GM18505 (cell line): ENCODE results near the gene UGGT1.
"Not testable (repeated sequence)": the region's sequence is repeated elsewhere in the genome, so short reads cannot be mapped to it uniquely, and the experiment has no call there.

ENCODE experiments used
- ATAC-seq: cut with Tn5 transposase; IDR thresholded peaks from one replicate; pipeline ENCODE4 v1.9.1; 2021; ENCODE audit not compliant: unreplicated experiment
- POLR2A ChIP-seq: IDR thresholded peaks from 4 replicates; pipeline ENCODE4 v1.6.1; 2011; ENCODE audit warnings: borderline replicate concordance; ENCODE audit not compliant: insufficient read depth, insufficient read length; ENCODE audit errors: extremely low read depth

The UGGT1 gene

DNA sequence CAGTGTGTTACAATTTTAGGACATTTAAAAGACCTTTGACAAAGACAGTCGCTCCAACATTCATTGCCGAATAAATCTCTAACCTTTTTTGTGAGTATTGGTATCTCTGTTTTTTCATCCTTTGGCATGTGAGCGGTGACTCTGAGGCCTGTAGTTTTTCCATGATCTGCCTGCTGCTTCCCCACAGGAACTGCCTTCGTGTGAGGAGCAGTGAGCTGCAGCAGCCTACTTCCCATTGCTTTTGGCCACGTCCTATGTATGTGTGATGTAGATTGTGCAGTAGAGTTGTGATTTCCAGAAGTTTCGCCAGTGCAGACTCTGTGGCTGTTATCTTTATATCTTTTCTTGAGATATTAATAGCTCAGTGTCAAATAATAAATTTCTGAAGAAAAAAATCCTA lies 79.8 kb downstream of the UGGT1 start:
- no peak for TF ChIP-seq POLR2A
- no peak for ATAC-seq

DNA sequence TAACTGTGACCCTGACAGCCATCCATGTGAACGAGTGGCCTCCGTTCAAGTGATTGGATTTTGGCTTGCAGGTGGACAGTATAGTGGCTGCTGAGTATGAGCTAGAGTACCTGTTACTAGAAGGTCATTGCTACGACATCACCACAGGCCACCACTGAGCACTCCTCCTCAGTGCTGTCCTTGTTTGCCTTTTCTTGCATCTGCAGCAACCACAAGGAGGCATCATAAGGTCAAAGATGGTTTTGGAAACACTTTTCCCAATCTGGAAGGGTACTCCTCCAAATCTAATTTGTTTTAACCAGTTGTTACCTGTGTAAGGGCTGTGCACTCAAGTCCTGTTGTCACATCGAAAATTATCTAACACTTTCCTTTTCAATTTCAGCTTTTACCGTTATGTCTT lies 81.2 kb downstream of the UGGT1 start:
- no peak for TF ChIP-seq POLR2A
- ATAC-seq = no peak

DNA sequence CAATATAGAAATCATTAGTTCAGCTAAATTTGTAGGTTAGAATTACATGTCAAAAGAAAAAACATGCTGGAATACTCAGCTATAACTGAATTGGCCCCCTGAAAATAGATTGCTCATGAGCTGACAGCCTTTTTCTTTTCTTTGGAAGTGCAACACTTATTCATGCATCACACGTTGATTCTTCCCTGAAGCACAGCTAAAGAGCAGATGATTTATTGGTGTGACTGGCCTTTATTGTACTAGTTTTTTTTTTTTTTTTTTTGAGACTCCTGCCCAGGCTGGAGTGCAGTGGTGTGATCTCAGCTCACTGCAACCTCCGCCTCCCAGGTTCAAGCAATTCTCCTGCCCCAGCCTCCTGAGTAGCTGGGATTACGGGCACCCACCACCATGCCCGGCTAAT lies 83.1 kb downstream of the UGGT1 start:
- not testable (repeated sequence) for ATAC-seq

DNA sequence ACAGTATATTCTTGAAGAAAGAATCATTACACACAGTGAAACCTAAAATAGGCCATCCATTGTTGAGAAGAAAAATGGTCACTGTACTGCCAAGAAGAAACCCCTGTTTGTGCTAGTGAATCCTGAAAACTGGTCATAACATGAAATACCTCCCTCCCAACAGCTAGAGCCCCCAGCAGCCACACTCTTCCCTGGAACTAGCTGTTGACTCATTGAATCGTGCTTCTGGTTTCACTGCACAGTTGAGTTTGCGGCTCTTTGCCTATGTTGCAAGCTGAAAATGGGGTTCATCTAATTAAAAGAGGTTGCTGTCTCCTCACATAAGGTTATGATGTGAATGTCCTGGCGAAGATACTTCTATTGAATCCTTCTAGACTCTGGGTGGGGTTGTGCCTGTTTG lies 86.3 kb downstream of the UGGT1 start:
- TF ChIP-seq POLR2A = no peak

DNA sequence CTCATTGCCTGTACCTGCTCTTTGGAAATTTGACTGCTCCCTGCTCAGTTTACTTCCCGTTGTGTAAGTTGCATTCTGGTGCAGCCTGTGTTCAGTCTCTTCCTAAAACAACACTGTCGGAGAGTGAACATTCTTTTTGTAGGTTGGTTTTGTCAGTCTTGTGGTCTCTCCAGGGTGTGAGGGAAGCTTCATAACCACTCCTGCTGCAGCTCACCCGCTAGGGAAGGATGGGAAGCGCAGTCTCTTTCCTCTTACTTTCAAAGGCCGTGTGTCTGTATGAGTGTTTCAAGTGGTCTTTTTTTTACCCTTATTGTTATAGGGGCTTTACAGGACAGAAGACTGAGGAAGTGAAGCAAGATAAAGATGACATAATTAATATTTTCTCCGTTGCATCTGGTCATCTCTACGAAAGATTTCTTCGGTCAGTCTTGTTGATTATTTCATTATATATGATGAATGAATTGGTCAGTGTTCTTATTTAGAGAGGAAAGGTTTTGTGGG lies 87.2 kb downstream of the UGGT1 start:
- no peak for ATAC-seq
- TF ChIP-seq POLR2A = no peak

More for the DNA sequence above, 86.3 kb downstream of the UGGT1 start:
- ATAC-seq = no peak

DNA sequence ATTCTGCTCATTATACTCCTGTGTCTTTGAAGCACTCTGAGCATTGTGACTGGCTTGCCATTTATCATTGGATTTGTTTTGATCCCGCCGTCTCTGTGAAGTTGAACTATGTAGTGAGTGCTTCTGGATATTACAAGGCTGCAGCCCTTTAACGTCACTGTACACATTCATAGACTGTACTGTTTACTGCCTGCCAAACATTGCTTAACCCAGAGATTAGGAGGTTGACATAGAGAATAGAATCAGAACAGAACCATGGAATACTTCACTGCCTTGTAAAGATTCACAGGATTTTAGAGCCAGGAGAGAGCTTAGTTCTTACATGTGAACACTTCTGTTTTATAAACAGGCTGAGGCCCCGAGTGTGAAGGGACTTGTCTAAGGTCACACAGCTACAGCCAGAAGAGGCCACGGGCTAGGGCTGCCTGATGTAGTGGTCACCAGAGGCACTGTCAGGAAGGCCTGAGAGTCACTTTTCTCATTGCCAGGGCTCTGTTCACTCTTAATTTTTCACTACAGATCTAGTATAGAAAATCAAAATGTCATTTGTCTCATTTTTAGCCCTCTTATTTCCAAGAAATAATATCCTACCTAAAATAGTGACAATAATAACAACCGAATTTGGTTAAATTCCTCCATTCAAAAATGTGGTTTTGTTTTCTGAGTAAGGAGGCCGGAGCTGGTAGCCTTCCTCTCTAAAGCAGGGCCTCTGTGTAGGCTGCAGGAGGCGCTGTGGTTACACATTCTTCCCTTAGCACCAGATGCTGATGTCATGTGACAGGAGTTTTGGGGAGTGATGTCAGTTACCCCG lies 87.9 kb downstream of the UGGT1 start:
- ATAC-seq = peak; percentile 70
- TF ChIP-seq POLR2A = no peak

DNA sequence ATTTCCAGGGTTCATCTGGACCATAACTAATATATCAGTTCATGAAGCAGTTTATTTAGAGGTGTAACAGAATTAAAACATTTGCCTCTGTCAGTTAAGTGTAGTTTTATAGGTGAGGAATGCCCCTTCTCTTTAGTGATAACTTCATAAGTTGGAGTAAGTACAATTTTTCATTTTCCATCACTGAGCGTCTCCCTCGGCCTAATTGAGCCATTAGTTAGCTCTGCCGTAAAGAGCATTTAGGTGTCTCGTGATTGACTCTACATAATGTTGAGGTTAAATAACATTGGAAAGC lies 88.4 kb downstream of the UGGT1 start:
- no peak for TF ChIP-seq POLR2A
- ATAC-seq = no peak

DNA sequence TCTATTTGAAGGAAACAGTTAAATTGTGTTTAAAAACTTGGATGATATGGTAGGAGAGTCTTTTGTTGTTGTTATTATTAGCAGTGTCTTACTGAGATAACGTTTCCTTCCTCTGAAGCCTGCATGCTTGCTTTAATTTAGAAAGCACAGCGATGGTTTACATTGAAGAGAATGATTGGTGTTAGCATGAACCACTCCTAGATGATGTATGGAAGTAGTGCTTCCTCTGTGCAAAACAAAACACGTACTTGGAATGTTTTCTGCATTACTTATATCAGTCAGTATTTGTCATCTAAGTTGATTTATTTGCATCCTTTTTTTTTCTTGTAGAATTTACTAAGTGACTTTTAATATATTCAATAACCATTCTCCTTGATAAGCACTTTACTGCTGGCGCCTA lies 89.0 kb downstream of the UGGT1 start:
- TF ChIP-seq POLR2A = no peak
- ATAC-seq = no peak

DNA sequence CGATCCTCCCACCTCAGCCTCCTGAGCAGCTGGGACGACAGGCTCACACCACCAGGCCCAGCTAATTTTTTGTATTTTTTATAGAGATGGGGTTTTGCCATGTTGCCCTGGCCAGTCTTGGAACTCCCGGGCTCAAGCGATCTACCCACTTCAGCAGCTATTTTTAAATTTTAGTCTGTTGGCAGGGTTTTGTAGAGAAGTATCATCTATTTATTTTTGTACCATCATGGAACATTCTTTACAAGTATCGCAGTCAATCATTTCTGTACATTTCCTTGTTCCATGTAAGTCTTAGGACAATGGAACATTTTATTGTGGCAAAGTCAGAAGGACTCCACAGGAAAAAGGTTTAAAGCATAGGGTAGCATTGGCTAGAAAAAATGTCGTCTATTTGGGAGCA lies 94.6 kb downstream of the UGGT1 start:
- no peak for ATAC-seq
- no peak for TF ChIP-seq POLR2A

DNA sequence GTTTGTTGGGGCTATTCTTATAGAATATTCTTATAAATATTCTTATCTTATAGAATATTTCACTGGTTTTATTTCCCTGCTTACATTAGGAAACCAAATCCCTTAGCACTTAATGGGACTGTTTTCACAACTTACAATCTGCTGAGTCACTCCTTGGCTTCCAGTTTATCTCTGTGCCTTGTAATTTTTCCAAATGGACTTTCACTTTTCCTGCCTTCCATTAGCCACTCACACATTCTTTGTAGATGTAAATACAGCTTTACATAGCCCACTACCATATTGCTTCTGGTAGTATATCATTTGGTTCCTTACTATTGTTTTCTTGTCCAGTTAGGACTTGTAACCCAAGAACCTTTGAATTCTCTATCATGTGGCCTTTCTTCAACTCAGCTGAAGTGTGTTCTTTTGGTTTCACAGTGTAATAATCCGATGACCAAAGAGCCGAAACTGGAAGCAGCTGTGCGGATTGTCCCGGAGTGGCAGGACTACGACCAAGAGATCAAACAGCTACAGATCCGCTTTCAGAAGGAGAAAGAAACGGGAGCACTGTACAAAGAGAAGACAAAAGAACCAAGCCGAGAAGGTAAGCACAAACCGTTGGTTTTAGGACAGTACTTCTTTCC lies 96.1 kb downstream of the UGGT1 start:
- TF ChIP-seq POLR2A = no peak
- no peak for ATAC-seq

DNA sequence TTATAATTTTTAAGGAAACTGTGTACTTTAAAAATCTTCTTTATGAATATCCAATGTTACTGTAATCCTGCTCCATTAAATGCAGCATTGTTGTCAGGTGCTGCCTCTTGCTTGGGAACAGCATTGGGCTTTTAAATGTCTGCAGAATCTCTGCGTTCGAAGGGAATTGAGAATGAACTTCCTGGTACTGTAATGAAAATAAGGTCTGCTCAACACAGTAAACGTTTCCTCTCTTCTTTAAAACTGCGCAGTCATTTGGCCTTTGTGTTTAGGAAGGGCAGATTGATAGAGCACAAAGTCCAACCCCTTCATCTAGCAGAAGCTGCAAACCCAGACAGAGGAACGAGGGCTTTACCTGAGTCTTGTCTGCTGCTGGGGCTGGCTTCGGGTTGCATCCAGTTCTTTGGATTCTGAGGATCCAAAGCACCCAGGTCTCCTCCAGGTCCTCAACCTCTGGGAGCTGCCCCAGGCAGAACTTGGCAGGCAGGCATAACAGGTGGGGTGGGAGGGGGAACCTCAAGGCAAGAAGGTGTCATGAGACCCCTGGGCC lies 104.5 kb downstream of the UGGT1 start:
- ATAC-seq = peak; percentile 16
- no peak for TF ChIP-seq POLR2A

DNA sequence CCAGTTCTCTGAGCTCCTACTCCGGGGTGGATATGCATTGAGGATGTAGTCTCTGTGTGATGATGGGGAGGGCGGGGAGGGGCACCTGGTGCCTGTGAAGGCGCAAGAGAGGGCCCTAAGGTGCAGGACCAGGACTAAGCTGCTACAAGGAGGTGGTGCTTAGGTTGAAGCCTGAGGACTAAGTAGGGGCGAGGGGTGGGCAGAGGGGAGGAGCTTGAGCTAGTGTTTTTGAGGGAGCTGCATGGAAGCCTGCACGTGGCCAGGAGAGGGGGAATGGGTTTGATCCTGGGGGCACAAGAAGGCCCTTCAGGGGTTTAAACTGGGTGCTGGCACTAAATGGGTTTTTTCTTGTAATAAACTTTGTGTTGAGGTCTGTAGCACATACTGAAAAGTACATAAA lies 105.0 kb downstream of the UGGT1 start:
- TF ChIP-seq POLR2A = no peak
- peak; percentile 24 for ATAC-seq

DNA sequence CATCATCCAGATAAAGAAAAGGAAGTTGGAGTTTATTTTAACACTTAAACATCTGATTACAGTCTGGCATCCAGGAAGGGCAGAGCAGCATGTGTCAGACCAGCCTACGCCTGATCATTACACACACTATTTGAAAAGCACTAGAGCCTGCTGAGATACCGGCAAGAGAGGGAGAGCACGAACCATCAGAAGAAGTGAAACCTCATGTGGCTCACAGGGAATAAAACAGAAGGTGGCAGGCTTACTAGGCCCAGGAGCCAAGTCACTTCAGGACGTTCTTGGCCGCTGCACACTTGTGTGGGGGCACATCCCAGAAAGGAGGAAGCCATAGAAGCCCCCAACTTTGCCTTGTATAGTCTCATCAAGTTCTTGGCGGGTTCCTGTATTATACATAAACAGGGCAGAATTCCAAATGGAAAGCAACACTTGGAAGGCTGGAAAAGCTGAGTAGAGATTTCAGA lies 105.5 kb downstream of the UGGT1 start:
- ATAC-seq = peak; percentile 78
- no peak for TF ChIP-seq POLR2A

DNA sequence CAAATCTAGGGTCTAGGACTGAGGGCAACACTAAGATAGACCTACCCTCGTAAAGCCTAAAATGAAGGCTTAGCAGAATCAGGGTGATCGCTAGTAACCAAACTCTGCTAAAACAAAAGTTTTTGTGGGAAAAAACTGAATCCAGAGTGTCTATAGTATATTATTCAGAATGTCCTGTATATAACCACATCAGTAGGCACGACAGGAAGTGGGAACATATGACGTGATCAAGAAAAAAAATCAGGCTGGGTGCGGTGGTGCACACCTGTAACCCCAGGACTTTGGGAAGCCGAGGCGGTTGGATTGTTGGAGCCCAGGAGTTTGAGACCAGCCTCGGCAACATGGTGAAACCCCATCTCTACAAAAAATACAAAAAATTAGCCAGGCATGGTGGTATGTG lies 106.1 kb downstream of the UGGT1 start:
- no peak for ATAC-seq
- no peak for TF ChIP-seq POLR2A
